Neuron (in vitro differentiated cells): Measurements from ENCODE around the gene PARP9.
"Not testable (repeated sequence)": the region's sequence is repeated elsewhere in the genome, so short reads cannot be mapped to it uniquely, and the experiment has no call there.

Source experiments
- H2AFZ ChIP-seq: one replicate; pipeline ENCODE4 v1.6.1; 2013; ENCODE audit warnings: low read depth, mild to moderate bottlenecking, inconsistent platforms, low read length, moderate library complexity
- H3K27me3 ChIP-seq: one replicate; pipeline ENCODE4 v1.6.1; 2013; ENCODE audit warnings: low read length; ENCODE audit not compliant: insufficient read depth
- H3K36me3 ChIP-seq: one replicate; pipeline ENCODE4 v1.6.1; 2013; ENCODE audit warnings: low read length; ENCODE audit not compliant: insufficient read depth
- H3K4me1 ChIP-seq: one replicate; pipeline ENCODE4 v1.6.1; 2013; ENCODE audit warnings: low read length; ENCODE audit not compliant: insufficient read depth
- H3K4me3 ChIP-seq: 2 replicates; pipeline ENCODE4 v1.5.1; 2013; ENCODE audit warnings: mild to moderate bottlenecking, low read length, moderate library complexity
- H3K9me3 ChIP-seq: one replicate; pipeline ENCODE4 v1.6.1; 2013; ENCODE audit warnings: low read length

The PARP9 gene

DNA sequence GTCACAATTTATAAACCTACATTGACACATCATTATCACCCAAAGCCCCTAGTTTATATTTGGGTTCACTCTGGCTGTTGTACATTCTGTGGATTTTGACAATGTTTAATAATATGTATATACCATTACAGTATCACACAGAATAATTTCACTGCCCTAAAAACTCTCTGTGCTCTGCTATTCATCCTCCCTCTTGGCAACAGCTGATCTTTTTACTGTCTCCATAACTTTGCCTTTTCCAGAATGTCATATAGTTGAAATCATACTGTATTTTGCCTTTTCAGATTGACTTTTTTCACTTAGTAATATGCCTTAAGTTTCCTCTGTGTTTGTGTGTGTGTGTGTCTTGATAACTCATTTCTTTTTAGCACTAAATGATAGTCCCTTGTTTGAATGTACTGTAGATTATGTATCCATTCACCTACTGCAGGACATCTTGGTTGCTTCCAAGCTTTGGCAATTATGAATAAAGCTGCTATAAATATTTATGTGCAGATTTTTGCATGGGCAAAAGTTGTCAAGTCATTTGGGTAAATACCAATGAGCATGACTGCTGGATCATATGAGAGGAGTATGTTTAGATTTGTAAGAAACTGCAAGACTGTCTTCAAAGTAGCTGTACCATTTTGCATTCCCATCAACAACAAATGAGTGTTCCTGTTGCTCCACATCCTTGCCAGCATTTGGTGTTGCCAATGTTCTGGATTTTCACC, 22.8 kb upstream of the PARP9 start:
- no peak overlapping the region for H3K4me3 ChIP-seq
- H2AFZ ChIP-seq: no peak overlapping the region
- peaks cover 4% of the 10 kb centered on the region for H3K4me1 ChIP-seq
- no peaks in the 10 kb centered on the region for H3K36me3 ChIP-seq
- H3K27me3 ChIP-seq: no peaks in the 10 kb centered on the region
- no peaks in the 10 kb centered on the region for H3K9me3 ChIP-seq

DNA sequence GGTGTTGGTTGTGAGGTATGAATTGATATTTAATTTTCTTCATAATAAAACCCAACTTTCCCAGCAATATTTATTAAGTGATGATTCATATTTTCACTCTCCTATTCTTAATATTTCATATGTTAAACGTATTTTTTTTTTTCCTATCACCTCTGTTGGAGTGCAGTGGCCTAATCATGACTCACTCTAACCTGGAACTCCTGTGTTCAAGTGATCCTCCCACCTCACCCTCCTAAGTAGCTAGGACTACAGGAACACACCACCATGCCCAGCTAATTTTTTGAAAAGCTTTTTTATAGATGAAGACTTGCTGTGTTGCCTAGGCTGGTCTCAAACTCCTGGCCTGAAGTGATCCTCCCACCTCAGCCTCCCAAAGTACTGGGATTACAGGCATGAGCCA, 22.0 kb upstream of the PARP9 start:
- H3K27me3 ChIP-seq: no peaks in the 10 kb centered on the region
- peaks cover 4% of the 10 kb centered on the region for H3K4me1 ChIP-seq
- H2AFZ ChIP-seq: no peak overlapping the region
- no peaks in the 10 kb centered on the region for H3K36me3 ChIP-seq
- no peak overlapping the region for H3K4me3 ChIP-seq
- H3K9me3 ChIP-seq: no peaks in the 10 kb centered on the region

DNA sequence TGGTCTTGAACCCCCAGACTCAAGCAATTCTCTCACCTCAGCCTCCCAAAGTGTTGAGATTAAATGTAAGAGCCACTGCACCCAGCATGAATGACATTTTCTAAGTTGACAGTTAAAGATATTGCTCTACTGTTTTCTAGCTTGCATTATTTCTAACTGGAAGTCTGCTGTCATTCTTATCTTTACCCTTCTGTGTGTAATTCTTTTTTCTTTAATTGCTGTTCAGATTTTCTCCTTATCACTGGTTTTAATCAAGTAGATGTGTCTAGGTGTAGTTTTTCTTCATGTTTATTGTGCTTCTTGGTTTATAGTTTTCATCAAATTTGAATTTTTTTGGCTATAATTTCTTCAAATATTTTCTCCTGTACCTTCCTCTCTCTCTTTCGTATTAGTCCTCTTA, 18.3 kb upstream of the PARP9 start:
- no peak overlapping the region for H2AFZ ChIP-seq
- H3K27me3 ChIP-seq: no peaks in the 10 kb centered on the region
- H3K4me1 ChIP-seq: no peaks in the 10 kb centered on the region
- H3K36me3 ChIP-seq: no peaks in the 10 kb centered on the region
- no peaks in the 10 kb centered on the region for H3K9me3 ChIP-seq
- no peak overlapping the region for H3K4me3 ChIP-seq

DNA sequence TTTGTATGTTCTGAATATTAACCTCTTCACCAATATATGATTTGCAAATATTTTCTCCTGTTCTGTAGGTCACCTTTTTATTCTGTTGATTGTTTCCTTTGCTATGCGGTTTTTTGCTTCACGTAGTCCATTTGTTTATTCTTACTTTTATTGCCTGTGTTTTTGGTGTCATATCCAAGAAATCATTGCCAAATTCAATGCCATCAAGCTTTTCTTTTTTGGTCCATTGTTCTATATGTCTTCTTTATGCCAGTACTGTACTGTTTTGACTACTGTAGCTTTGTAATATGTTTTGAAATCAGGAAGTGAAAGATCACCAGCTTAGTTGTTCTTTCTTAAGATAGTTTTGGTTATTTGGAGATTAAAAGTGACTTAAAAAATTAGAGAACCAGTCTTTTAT, 17.5 kb upstream of the PARP9 start:
- H3K36me3 ChIP-seq: no peaks in the 10 kb centered on the region
- no peaks in the 10 kb centered on the region for H3K9me3 ChIP-seq
- no peak overlapping the region for H3K4me3 ChIP-seq
- no peaks in the 10 kb centered on the region for H3K27me3 ChIP-seq
- peaks cover under 1% of the 10 kb centered on the region for H3K4me1 ChIP-seq
- H2AFZ ChIP-seq: no peak overlapping the region

DNA sequence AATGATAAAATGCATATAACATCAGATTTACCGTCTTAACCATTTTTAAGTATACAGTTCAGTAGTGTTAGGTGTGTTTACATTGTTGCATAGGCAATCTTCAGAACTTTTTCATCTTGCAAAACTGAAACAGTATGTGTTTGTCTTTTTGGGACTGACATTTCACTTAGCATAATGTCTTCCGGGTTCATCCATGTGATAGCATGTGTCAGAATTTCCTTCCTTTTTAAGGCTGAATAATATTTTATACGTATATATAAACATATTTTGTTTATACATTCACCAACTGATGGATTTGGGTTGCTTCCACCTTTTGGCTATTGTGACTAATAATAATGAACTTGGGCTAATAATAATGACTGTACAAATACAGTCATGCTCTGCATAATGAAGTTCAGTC, 16.4 kb upstream of the PARP9 start:
- Histone ChIP-seq H2AFZ (no peak overlapping the region), H3K36me3 (no peaks in the 10 kb centered on the region), H3K4me1 (peaks cover 12% of the 10 kb centered on the region), H3K4me3 (no peak overlapping the region), H3K9me3 (no peaks in the 10 kb centered on the region), H3K27me3 (no peaks in the 10 kb centered on the region)

GRCh38 chr3:122578069-122578740, 14.1 kb upstream of the PARP9 start:
- Histone ChIP-seq H3K27me3 (no peaks in the 10 kb centered on the region), H2AFZ (no peak overlapping the region), H3K9me3 (no peaks in the 10 kb centered on the region), H3K4me1 (peaks cover 13% of the 10 kb centered on the region), H3K36me3 (no peaks in the 10 kb centered on the region), H3K4me3 (no peak overlapping the region)

GRCh38 chr3:122577409-122578031, 13.4 kb upstream of the PARP9 start, which contains the start of gene PARP15:
PARP15 (plus strand) TSS chr3:122577650; CDS start chr3:122577668, 18 bp downstream.
- Histone ChIP-seq H3K36me3 (no peaks in the 10 kb centered on the region), H3K27me3 (no peaks in the 10 kb centered on the region), H3K4me1 (peaks cover 17% of the 10 kb centered on the region), H3K4me3 (no peak within 1 kb of the TSS), H3K9me3 (no peaks in the 10 kb centered on the region), H2AFZ (no peak within 1 kb of the TSS)

DNA sequence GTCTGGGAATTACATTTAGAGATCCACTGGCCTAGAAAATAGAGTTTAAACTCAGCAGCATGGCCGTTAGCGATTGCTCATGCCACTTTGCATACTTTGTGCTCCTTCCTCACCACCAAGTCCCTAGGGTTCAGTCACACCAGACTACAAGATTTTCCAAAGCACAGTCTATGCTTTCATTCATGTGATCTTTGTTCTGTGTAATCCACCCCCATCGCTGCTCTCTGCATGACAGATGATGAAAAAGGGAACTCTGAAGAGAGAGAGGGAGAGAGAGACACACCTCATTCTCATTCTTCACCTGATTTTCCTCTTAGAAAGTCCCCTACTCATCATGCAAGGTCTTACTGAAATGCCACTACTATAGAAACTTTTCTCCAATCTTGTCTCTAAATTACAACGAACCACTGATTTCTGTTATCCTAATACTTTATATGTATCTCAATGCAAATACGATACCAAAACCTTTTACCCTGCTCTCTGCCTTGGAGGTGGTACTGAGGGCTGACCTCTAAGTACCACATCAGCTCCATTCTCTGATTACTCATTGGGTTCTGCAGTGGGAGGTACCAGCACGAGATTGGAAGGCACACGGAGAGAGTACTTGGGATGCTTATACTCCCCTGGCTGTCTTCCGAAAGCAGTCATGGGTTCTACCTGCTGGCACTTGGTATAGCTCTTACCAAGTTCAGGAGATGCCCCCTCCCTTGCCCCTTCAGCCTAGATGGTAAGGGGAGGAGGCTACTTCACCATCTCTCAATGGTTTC, 12.3 kb upstream of the PARP9 start:
- Histone ChIP-seq H3K27me3 (no peaks in the 10 kb centered on the region), H3K4me3 (no peak overlapping the region), H3K36me3 (peaks cover under 1% of the 10 kb centered on the region), H3K9me3 (no peaks in the 10 kb centered on the region), H2AFZ (no peak overlapping the region), H3K4me1 (peaks cover 17% of the 10 kb centered on the region)

DNA sequence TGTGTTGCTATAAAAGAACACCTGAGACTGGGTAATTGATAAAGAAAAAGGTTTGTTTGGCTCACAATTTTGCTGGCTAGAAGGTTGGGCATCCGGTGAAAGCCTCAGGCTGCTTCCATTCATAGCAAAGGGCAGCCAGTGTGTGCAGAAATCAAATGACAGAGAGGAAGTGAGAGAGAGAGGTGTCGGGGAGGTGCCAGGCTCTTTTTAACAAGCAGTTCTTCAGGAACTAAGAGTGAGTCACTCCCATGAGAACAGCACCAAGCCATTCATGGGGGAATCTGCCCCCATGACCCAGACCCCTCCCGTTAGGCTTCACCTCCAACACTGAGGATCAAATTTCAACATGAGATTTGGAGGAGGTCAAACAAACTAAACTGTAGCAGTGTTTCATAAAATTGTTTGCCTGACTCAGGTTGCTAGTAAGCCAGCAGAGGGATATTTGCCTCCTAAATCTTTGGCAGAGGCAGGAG, 8.9 kb upstream of the PARP9 start:
- Histone ChIP-seq H3K4me1 (peaks cover 23% of the 10 kb centered on the region), H3K4me3 (no peak overlapping the region), H3K27me3 (no peaks in the 10 kb centered on the region), H2AFZ (no peak overlapping the region), H3K36me3 (peaks cover 10% of the 10 kb centered on the region), H3K9me3 (no peaks in the 10 kb centered on the region)

DNA sequence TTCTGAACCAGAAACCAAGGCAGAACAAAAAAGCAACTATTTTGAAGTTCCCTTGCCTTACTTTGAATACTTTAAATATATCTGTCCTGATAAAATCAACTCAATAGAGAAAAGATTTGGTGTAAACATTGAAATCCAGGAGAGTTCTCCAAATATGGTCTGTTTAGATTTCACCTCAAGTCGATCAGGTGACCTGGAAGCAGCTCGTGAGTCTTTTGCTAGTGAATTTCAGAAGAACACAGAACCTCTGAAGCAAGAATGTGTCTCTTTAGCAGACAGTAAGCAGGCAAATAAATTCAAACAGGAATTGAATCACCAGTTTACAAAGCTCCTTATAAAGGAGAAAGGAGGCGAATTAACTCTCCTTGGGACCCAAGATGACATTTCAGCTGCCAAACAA, 4.7 kb upstream of the PARP9 start:
- H3K27me3 ChIP-seq: no peaks in the 10 kb centered on the region
- no peak overlapping the region for H3K4me3 ChIP-seq
- no peaks in the 10 kb centered on the region for H3K9me3 ChIP-seq
- H2AFZ ChIP-seq: no peak overlapping the region
- H3K36me3 ChIP-seq: peaks cover 10% of the 10 kb centered on the region
- H3K4me1 ChIP-seq: peaks cover 11% of the 10 kb centered on the region

- Histone ChIP-seq H3K36me3 (peaks cover 10% of the 10 kb centered on the region), H3K4me1 (peaks cover 16% of the 10 kb centered on the region)
- H3K9me3 ChIP-seq, H3K4me3 ChIP-seq, H3K27me3 ChIP-seq, H2AFZ ChIP-seq: not testable (repeated sequence)
Measured at GRCh38 chr3:122568131-122568530, 4.0 kb upstream of the PARP9 start.

DNA sequence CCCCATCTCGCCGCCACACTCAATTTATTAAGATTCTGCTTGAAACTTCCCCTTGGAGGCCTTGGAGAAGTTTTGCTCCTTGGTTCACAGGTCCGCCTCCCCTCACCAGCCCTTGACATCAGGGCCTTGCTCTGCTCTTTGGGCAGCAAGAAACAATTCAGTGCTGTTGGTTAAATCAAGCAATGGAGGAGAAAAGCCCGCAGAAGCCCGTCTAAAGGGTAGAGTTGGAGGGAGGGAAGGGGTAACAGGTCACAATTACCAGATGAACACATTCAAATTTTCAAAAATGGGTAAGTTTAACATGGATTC, 429 bp downstream of the PARP9 start:
- Histone ChIP-seq H3K9me3 (no peaks in the 10 kb centered on the region), H3K4me3 (peak overlapping the region; percentile 68), H3K4me1 (peaks cover 9% of the 10 kb centered on the region), H3K27me3 (no peaks in the 10 kb centered on the region), H3K36me3 (peaks cover 6% of the 10 kb centered on the region), H2AFZ (peak overlapping the region; percentile 89)
